ENCODE data around the gene OGFOD1.

- no peak for TF ChIP-seq ZNF324 (CRISPR knock-in tag; IDR thresholded peaks at IDR 0.05)
- TF ChIP-seq SP2 (IDR thresholded peaks at IDR 0.05; ENCODE audit: extremely low read depth, low read depth, low read length, poor library complexity, severe bottlenecking): no peak
- no peak for TF ChIP-seq CTCF (IDR thresholded peaks at IDR 0.05 in 2 of 3, conservative IDR thresholded peaks at IDR 0.05 in 1 of 3; ENCODE audit: insufficient read depth in 2 of 3, low read depth in 1 of 3, low read length in 3 of 3)
- TF ChIP-seq JUNB (CRISPR knock-in tag; conservative IDR thresholded peaks at IDR 0.05): no peak
- no peak for TF ChIP-seq MAZ (CRISPR knock-in tag; conservative IDR thresholded peaks at IDR 0.05 in 1 of 2, IDR thresholded peaks at IDR 0.05 in 1 of 2)
These were observed 24.8 kb upstream of the OGFOD1 start for GRCh38 chr16:56426585-56426984.
